Measurements from ENCODE around the gene MMEL1. TPM values are rescaled to one million over a fixed set of nuclear protein-coding genes. Genes with fewer than 3 reads are reported as not detected.

MMEL1 gene
- total and polyA plus RNA-seq, 2 of the 13 experiments (the other 11 are each of a cell fraction or from before 2014, with no cell fraction given): 0.48 TPM; not detected in 1

- no peak for TF ChIP-seq GRHL1 (CRISPR knock-in tag; conservative IDR thresholded peaks at IDR 0.05)
- no peak for TF ChIP-seq ZNF761 (CRISPR knock-in tag; conservative IDR thresholded peaks at IDR 0.05)
- no peak; a peak in 1 of 4 replicates for TF ChIP-seq ATF4 (CRISPR knock-in tag; IDR thresholded peaks at IDR 0.05)
- TF ChIP-seq ZNF24 (IDR thresholded peaks at IDR 0.05): no peak
- no peak for TF ChIP-seq HNRNPK (IDR thresholded peaks at IDR 0.05; ENCODE audit: low read depth, low read length, poor library complexity, severe bottlenecking)
- no peak for TF ChIP-seq MBD4 (IDR thresholded peaks at IDR 0.05; ENCODE audit: borderline replicate concordance, low read length)
- TF ChIP-seq KMT2B (CRISPR knock-in tag; IDR thresholded peaks at IDR 0.05): no peak
- peak; percentile 70; the same call in 1 of the 2 replicates for TF ChIP-seq MED13 (CRISPR knock-in tag; IDR thresholded peaks at IDR 0.05)
- no peak for TF ChIP-seq ZNF333 (CRISPR knock-in tag; IDR thresholded peaks at IDR 0.05; ENCODE audit: borderline replicate concordance)
- no peak for TF ChIP-seq NCOA2 (CRISPR knock-in tag; IDR thresholded peaks at IDR 0.05)
- 0 out of 2 replicates have a peak, but pooled peaks have one; percentile 50 for TF ChIP-seq CCDC6 (CRISPR knock-in tag; IDR thresholded peaks at IDR 0.05)
- no peak for TF ChIP-seq EZH2 (conservative IDR thresholded peaks at IDR 0.05; ENCODE audit: low read depth, low read length)
- peak; percentile 61 for TF ChIP-seq ZNF687 (CRISPR knock-in tag; IDR thresholded peaks at IDR 0.05)
- TF ChIP-seq NONO (IDR thresholded peaks at IDR 0.05): no peak
- TF ChIP-seq NONO (CRISPR knock-in tag; conservative IDR thresholded peaks at IDR 0.05): peak; percentile 71
- no peak for TF ChIP-seq PREB (CRISPR knock-in tag; IDR thresholded peaks at IDR 0.05)
- peak; percentile 96 for TF ChIP-seq ZFP36 (IDR thresholded peaks at IDR 0.05; ENCODE audit: borderline replicate concordance, low read depth, low read length, partially characterized antibody)
- no peak for TF ChIP-seq NCOA1 (CRISPR knock-in tag; IDR thresholded peaks at IDR 0.05)
- 0 out of 2 replicates have a peak, but pooled peaks have one; percentile 51 for TF ChIP-seq ZNF124 (CRISPR knock-in tag; IDR thresholded peaks at IDR 0.05)
- 0 out of 2 replicates have a peak, but pooled peaks have one; percentile 9 for TF ChIP-seq POLR2AphosphoS5 (IDR thresholded peaks at IDR 0.05; ENCODE audit: low read depth, low read length)
- TF ChIP-seq KAT2B (IDR thresholded peaks at IDR 0.05; ENCODE audit: borderline replicate concordance, low read depth, low read length): no peak
- TF ChIP-seq CENPBD1 (CRISPR knock-in tag; IDR thresholded peaks at IDR 0.05; ENCODE audit: borderline replicate concordance, low read depth): no peak; the same call in 1 of the 2 replicates
Observed at GRCh38 chr1:2546515-2547209, 86.2 kb downstream of the MMEL1 start (continued).

All from HepG2 (cell line).